SKM-1 treated with dmso at 0.1 percent for 144 hours (cell line): ENCODE results near the gene PPP2R5C.

Experiments
- DNase-seq: peaks from one replicate; lab custom pipeline; 2025; ENCODE audit not compliant: unreplicated experiment; lab: John Stamatoyannopoulos, UW

The PPP2R5C gene

GRCh38 chr14:101882141-101882935, 120.8 kb downstream of the PPP2R5C start:
- no peak for DNase-seq

- DNase-seq, result no peak
These were observed 122.8 kb downstream of the PPP2R5C start for GRCh38 chr14:101884089-101884933.

DNA sequence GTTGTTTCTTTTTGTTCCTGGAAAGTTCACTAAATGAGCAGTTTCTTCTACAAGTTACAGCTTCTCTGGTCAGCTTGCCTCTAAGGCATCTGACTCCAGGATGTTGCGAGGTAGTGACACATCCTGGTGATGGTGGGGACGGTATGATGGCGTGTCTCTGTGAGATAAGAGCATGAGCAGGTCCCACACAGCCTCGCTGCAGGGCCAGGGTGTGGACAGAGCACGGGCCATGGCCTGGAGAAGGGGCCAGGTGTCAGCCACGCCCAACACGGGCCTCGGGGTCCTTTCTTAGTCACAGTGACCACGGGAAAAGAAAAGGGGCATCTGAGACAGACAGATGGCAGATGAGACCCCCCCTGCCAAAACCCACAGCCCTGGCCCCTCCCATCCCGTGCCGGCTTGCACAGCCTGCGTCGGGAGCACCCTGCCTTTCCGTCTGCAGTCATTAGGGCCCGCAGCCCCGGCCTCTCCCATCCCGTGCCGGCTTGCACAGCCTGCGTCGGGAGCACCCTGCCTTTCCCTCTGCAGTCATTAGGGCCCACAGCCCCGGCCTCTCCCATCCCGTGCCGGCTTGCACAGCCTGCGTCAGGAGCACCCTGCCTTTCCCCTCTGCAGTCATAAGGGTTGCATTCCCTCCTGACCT, 123.5 kb downstream of the PPP2R5C start:
- DNase-seq, result no peak

DNA sequence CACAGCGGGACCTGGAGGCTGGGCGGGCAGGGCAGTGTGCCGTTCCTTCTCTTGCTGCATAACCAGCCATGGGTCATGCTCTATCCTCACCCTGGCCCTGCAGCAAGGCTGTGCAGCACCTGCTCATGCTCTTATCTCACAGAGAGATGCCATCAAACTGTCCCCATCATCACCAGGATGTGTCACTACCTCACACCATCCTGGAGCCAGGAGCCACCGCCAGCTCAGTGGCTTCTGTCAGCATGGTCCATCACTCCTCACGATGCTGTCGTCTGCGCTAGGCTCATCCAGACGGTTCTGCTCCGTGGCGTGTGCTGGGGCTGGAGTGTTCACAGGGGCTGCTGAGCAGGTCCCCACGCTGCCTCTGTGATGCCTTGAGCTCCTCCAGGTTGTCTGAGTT, 125.7 kb downstream of the PPP2R5C start:
- DNase-seq, result no peak

DNA sequence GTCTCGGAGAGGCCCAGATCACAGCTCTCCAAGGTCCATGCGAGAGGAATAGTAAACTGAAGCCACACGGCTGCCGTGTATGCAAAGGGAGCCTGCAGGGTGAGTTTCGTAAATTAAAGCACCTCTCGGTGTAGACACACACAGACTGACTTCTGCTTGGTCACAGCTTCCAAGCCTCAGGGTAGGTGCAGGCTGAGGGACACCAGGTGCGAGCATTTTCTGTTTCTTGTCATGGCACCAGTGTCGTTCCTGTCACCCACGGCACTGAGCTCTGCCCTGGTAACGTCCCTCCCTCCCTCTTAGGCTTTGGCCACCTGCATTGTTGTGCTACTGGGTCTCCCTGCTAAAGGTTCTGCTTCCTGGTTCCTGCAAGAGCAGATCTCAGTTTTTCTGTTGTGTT, 126.7 kb downstream of the PPP2R5C start:
- no peak for DNase-seq

DNA sequence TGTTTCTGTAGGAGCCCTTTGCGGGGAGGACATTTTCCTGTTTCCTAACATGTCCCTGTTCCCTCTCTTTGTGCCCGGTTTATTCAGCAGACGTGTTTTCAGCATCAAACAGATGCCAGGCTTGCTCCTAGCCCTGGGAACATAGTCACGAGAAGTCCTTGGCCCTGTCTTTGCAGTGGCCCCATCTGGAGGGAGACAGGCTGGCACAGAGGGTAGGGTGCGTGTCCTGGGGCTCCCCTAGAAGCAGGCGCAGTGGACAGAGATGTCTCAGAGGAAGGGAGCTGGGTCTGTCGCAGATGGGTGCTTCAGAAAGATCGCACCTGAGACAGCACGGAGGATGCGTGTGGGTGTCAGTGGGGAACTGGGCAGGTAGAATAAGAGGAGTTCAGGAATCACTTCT, 127.9 kb downstream of the PPP2R5C start:
- DNase-seq, result no peak

- no peak for DNase-seq
These were observed 128.4 kb downstream of the PPP2R5C start for GRCh38 chr14:101889898-101890297.

DNA sequence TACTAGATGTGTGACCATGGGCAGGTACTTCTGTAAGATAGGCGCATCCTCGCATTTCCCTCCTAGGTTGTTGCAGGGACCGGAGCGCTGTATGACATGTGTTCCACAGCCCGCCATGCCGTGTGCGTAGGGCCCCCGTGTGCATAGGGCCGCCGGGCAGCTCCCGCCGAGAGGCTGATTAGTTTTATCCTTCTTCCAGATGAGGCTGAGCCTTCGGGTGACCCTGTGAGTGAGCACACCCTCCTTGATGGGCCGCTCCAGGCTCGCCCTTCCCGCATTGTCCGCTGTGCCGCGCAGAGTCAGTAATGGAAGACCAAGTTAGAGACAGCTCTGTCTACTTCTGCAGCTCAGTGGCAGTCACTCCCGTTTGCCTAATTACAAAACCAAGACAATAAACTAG, 130.0 kb downstream of the PPP2R5C start:
- DNase-seq, result no peak

DNA sequence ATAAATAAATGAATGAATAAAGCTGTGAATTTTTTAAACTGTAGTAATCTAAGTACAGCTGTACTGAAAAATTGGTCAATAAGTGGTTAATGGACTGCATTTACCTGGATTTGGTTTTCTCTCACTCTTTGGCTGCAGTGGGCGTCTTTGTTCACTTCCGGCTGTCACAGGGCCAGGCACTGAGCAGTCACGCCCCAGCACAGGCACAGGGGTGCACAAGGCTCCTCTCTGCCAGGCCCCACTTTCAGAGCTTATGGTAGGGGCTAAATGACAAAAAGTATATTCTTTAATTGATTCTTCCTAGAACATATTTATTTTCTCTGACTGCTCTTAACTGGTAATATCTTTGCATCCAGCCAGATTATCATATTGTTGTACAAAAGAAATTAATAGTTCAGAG, 132.2 kb downstream of the PPP2R5C start:
- DNase-seq, result no peak

DNA sequence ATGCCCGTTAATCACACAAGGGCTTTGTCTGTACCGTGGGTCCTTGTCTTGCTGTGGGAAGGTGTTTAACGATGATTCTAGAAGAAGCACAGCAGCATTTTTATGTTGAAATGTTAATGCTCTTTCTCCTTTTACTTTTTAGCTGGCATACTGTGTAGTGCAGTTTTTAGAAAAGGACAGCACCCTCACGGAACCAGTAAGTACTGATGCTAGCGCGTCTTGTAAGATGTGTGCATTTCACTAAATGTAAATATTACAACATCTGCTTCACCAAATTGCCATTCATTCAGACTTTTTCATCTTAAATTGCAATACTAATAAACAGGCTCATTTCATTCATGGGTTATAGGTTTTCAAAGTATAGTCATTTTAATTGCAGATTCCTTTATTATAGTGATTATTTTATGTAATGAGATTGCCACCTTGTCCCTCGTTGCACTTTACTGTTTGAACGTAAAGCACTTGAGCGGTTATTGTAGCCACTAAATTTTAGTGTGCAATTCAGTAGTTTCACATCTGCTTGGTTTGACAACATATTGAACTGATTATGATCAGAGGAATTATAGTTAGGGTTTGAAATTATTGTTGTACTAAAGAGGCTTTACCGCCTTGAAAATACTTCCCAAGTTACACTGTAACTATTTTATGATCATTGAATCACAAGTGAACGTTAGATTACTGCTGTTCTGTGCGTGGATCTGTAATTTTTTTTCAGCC, 133.0 kb downstream of the PPP2R5C start:
- no peak for DNase-seq

GRCh38 chr14:101895256-101895655, 133.7 kb downstream of the PPP2R5C start:
- no peak for DNase-seq

GRCh38 chr14:101897326-101897725, 135.8 kb downstream of the PPP2R5C start:
- DNase-seq, result no peak

- no peak for DNase-seq
These were observed 136.9 kb downstream of the PPP2R5C start for GRCh38 chr14:101898416-101898815.

- no peak for DNase-seq
These were observed 137.8 kb downstream of the PPP2R5C start for GRCh38 chr14:101899263-101899662.

DNA sequence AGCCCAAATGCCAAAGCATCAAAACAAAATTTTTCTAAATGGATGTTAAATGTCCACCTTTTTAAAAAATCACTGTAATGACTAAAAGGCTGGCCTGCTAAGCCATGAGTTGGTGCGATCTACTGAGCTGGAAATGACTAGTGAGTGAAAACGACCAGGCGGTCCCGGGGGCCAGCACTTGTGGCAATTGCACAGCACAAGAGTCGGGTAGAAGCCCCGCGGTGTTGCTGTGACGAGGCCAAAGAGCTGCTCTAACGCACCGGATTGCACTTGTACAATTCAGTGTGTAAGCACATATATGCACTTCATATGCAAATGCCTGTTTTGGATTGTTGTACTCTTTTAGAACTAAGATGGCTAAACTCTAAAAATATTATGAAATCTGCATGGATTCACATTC, 138.7 kb downstream of the PPP2R5C start:
- no peak for DNase-seq

DNA sequence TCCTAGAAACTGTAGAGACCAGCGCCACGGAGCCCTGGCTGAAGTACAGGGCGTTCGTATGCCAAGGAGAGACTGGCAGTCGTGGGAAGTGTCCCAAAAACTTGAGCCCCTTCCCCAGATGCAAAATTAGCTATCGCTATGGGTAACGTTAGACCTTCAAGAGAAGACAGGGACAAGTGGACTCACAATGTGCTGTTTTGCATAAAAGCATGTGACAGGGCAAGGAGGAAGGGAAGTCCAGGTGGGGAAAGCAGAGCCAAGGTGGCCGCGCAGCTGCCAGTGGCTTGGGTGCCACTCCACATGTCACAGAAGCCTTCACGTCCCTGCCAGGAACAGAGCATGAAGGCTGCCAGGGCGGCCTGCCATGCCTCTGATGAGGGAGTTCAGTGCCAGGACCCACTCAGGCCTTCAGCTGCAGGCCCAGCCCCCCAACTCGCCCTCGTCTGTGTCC, 141.6 kb downstream of the PPP2R5C start:
- DNase-seq, result no peak

DNA sequence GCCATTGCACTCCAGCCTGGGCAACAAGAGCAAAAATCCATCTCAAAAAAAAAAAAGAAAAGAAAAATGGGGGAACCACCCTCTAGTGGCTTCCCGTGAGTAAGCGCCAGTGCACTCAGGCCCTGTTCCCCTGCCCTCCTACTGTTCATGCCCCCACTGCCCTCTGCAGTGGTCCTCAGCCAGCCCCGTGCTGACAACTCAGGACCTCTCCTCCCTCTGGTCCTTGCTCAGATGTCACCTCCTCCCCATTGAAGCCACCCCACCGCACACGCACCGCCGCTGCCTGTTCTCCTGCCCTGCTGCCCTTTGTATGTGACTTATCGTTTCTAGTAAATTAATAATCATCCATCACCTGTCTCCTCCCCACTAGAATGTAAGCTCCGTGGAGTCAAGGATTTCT, 144.1 kb downstream of the PPP2R5C start:
- DNase-seq, result no peak

- no peak for DNase-seq
These were observed 145.1 kb downstream of the PPP2R5C start for GRCh38 chr14:101906645-101907044.

GRCh38 chr14:101907619-101908018, 146.1 kb downstream of the PPP2R5C start:
- DNase-seq, result no peak

DNA sequence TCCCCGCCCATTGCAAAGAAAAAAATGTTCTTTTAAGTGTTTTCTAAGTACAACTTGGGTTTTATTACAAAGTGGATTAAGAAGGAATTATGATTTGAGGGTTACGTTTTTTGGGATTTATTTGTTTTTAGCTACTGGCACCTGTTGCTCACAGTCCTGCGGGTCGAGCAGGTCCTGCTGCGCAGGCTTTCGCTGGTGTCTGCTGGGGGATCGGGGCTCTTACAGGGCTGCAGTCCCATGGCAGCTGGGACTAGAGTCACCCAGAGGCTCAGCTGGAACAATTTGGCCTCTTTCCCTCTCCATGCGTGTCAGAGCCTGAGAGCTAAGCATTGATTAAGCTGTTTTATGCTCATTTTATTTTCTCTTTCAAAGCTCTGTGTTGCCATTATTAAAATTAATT, 147.3 kb downstream of the PPP2R5C start:
- DNase-seq, result no peak
